Right forelimb (tissue), 1 donor: Measurements from ENCODE around the gene PSD2.

ENCODE experiments used
- DNase-seq: peaks from one replicate; pipeline ENCODE4 v3.0.0-alpha.2; 2018

PSD2 gene

GRCh38 chr5:139839918-139840317 lies 44.3 kb downstream of the PSD2 start:
- DNase-seq, result no peak

- no peak for DNase-seq
These were observed 45.9 kb downstream of the PSD2 start for GRCh38 chr5:139841549-139841948.

GRCh38 chr5:139842321-139842720 lies 46.7 kb downstream of the PSD2 start:
- no peak for DNase-seq

DNA sequence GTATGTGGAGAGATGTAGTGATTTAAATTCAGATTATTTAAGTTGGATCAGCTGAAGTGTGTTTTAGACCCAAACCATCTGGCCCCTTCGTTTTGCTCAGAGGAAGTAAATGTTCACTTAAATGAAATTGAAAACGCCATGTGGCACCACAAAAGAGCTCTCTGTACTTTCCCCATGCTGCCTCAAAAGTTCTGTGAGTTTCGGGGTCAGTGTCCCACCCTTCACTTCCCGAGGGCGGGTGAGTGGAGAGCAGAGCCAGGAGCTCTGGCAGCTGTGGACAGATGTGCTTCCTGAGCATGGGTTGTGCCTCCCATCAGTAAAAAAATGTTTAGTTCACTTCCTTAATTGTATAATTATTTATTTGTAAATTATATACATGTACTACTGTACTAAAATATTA lies 48.4 kb downstream of the PSD2 start:
- no peak for DNase-seq

GRCh38 chr5:139844472-139845145 lies 49.0 kb downstream of the PSD2 start:
- peak; percentile 72 for DNase-seq

GRCh38 chr5:139845846-139846681 lies 50.5 kb downstream of the PSD2 start:
- DNase-seq, result no peak

GRCh38 chr5:139847091-139847490 lies 51.5 kb downstream of the PSD2 start:
- no peak for DNase-seq

- peak; percentile 79 for DNase-seq
These were observed 52.3 kb downstream of the PSD2 start for GRCh38 chr5:139847790-139848507.

- DNase-seq, result no peak
These were observed 53.0 kb downstream of the PSD2 start for GRCh38 chr5:139848508-139849100.

GRCh38 chr5:139849501-139849900 lies 53.9 kb downstream of the PSD2 start:
- no peak for DNase-seq

GRCh38 chr5:139849942-139850341 lies 54.3 kb downstream of the PSD2 start:
- no peak for DNase-seq

DNA sequence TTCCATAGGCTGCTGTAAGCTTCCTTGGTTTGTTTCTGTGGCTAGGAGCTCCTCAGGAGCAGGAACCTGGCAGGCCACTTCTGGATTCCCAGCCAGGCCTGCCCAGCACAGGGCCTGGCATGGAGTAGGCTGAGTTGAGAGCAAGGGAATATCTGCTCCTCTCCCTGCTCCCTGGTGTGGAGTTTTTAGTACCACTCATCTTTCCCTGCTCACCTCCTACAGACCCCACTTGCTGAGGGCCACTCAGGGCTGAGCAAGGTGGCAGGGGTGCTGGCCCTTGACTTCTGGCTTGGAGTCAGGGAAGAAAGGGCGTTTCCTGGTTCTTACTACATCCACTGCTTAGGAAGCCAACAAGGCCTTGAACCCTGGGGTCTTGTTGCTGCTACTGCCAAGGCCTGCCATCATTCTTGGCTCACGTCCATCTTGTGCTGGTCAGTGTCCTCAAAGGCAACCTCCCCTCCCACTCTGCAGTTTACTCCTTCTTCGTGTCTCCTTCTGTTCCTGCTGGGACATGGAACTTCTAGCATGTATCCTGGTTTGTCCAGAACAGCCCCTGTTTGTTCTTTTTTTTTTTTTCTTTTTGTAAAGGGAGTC lies 54.9 kb downstream of the PSD2 start:
- no peak for DNase-seq

- DNase-seq, result no peak
These were observed 56.0 kb downstream of the PSD2 start for GRCh38 chr5:139851558-139851957.

- DNase-seq, result no peak
These were observed 57.1 kb downstream of the PSD2 start for GRCh38 chr5:139852696-139853095.

- DNase-seq, result no peak
These were observed 58.5 kb downstream of the PSD2 start for GRCh38 chr5:139854029-139854605.

- DNase-seq, result no peak
These were observed 59.3 kb downstream of the PSD2 start for GRCh38 chr5:139854953-139855352.

- DNase-seq, result no peak
These were observed 59.8 kb downstream of the PSD2 start for GRCh38 chr5:139855451-139855850.

GRCh38 chr5:139855946-139856540 lies 60.4 kb downstream of the PSD2 start:
- no peak for DNase-seq

DNA sequence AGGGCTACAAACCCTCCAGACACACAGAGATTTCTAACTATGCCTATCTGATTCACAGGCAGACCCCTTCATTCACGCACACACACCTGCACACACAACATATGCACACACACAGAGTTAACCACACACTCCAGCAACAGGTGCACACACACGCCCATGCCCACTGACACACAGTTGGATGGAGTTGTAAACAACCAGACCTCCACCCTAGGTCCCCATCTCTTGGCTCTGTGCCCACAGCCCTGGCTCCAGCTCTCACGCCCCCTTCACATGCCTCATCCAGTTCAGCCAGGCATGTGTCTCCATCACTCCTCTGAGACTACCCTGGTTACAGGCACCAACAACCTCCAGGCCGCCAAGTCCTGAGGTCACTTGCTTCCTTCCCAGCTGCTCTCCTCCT lies 61.1 kb downstream of the PSD2 start:
- no peak for DNase-seq

GRCh38 chr5:139859013-139859412 lies 63.4 kb downstream of the PSD2 start:
- no peak for DNase-seq

GRCh38 chr5:139861021-139861888 lies 65.6 kb downstream of the PSD2 start:
- no peak for DNase-seq
